NCI-H2227 (cell line): Measurements from ENCODE around the gene DIO2.

Experiments
- DNase-seq: peaks from one replicate; lab custom pipeline; 2025; ENCODE audit not compliant: unreplicated experiment; lab: John Stamatoyannopoulos, UW

DIO2 gene

GRCh38 chr14:80172375-80173051 is 38.8 kb downstream of the DIO2 start:
- no peak for DNase-seq

- no peak for DNase-seq
Observed at GRCh38 chr14:80167793-80168448, 43.4 kb downstream of the DIO2 start.

GRCh38 chr14:80164991-80165721 is 46.1 kb downstream of the DIO2 start:
- DNase-seq = no peak

GRCh38 chr14:80152763-80153162 is 58.5 kb downstream of the DIO2 start:
- no peak for DNase-seq

GRCh38 chr14:80152166-80152565 is 59.1 kb downstream of the DIO2 start:
- no peak for DNase-seq

GRCh38 chr14:80150301-80150700 is 61.0 kb downstream of the DIO2 start:
- DNase-seq = no peak
